H9 (cell line): ENCODE data around the gene ANGPT4. TPM values are rescaled to one million over a fixed set of nuclear protein-coding genes. Genes with fewer than 3 reads are reported as not detected.

Experiments
- DNase-seq: peaks from one replicate; pipeline ENCODE4 v3.0.0-alpha.2; 2017
- H2AFZ ChIP-seq: one replicate; pipeline ENCODE4 v1.6.1; 2013; ENCODE audit warnings: mild to moderate bottlenecking, low read length, control low read depth, moderate library complexity
- H2AK5ac ChIP-seq: 2 replicates; pipeline ENCODE4 v1.6.1; 2013; ENCODE audit warnings: low read length, control low read depth, mixed read lengths; ENCODE audit not compliant: insufficient read length
- H2BK120ac ChIP-seq: one replicate; pipeline ENCODE4 v1.6.1; 2013; ENCODE audit warnings: low read depth, mild to moderate bottlenecking, low read length, control low read depth, inconsistent platforms; ENCODE audit not compliant: poor library complexity, severe bottlenecking
- H2BK12ac ChIP-seq: 2 replicates; pipeline ENCODE4 v1.6.1; 2013; ENCODE audit warnings: low read length, control low read depth, mixed read lengths, low read depth; ENCODE audit not compliant: insufficient read length
- H2BK15ac ChIP-seq: 2 replicates; pipeline ENCODE4 v1.6.1; 2013; ENCODE audit warnings: low read depth, low read length, control low read depth
- H2BK20ac ChIP-seq: one replicate; pipeline ENCODE4 v1.6.1; 2013; ENCODE audit warnings: low read depth, mild to moderate bottlenecking, low read length, control low read depth, inconsistent platforms; ENCODE audit not compliant: poor library complexity, severe bottlenecking
- H2BK5ac ChIP-seq: 2 replicates; pipeline ENCODE4 v1.6.1; 2013; ENCODE audit warnings: low read length, control low read depth, mixed read lengths; ENCODE audit not compliant: insufficient read length
- H3K14ac ChIP-seq: 2 replicates; pipeline ENCODE4 v1.6.1; 2013; ENCODE audit warnings: low read length, control low read depth; ENCODE audit not compliant: insufficient read depth
- H3K18ac ChIP-seq: 2 replicates; pipeline ENCODE4 v1.6.1; 2013; ENCODE audit warnings: low read depth, mild to moderate bottlenecking, mixed read lengths, low read length, control low read depth; ENCODE audit not compliant: insufficient read length
- H3K23ac ChIP-seq: 2 replicates; pipeline ENCODE4 v1.6.1; 2013; ENCODE audit warnings: low read length, control low read depth, mixed read lengths, low read depth; ENCODE audit not compliant: insufficient read length
- H3K23me2 ChIP-seq: 2 replicates; pipeline ENCODE4 v1.6.1; 2013; ENCODE audit warnings: low read depth, mild to moderate bottlenecking, mixed read lengths, low read length, control low read depth; ENCODE audit not compliant: insufficient read length, poor library complexity, severe bottlenecking
- H3K27ac ChIP-seq: 2 replicates; pipeline ENCODE4 v1.5.1; 2013; ENCODE audit warnings: low read length, control low read depth, mixed read lengths, low read depth; ENCODE audit not compliant: insufficient read length
- H3K27me3 ChIP-seq: 2 replicates; pipeline ENCODE4 v1.6.1; 2013; ENCODE audit warnings: low read length, control low read depth, inconsistent platforms; ENCODE audit not compliant: insufficient read depth
- H3K4ac ChIP-seq: 2 replicates; pipeline ENCODE4 v1.6.1; 2013; ENCODE audit warnings: low read depth, mild to moderate bottlenecking, control low read depth, inconsistent platforms, low read length, moderate library complexity
- H3K4me1 ChIP-seq: 2 replicates; pipeline ENCODE4 v1.6.1; 2013; ENCODE audit warnings: low read length, control low read depth, inconsistent platforms; ENCODE audit not compliant: insufficient read depth
- H3K4me2 ChIP-seq: 2 replicates; pipeline ENCODE4 v1.6.1; 2013; ENCODE audit warnings: low read length, control low read depth, mixed read lengths; ENCODE audit not compliant: insufficient read length, insufficient read depth
- H3K56ac ChIP-seq: 2 replicates; pipeline ENCODE4 v1.6.1; 2013; ENCODE audit warnings: low read depth, mild to moderate bottlenecking, mixed read lengths, low read length, control low read depth; ENCODE audit not compliant: insufficient read length
- H3K79me1 ChIP-seq: 2 replicates; pipeline ENCODE4 v1.6.1; 2013; ENCODE audit warnings: low read depth, mild to moderate bottlenecking, moderate library complexity, low read length, control low read depth, inconsistent platforms; ENCODE audit not compliant: insufficient read depth, poor library complexity, severe bottlenecking
- H3K79me2 ChIP-seq: 2 replicates; pipeline ENCODE4 v1.6.1; 2013; ENCODE audit warnings: low read length, control low read depth, inconsistent platforms; ENCODE audit not compliant: insufficient read depth
- H3K9ac ChIP-seq: 2 replicates; pipeline ENCODE4 v1.6.1; 2013; ENCODE audit warnings: low read length, control low read depth, mixed read lengths; ENCODE audit not compliant: insufficient read length; ENCODE audit errors: extremely low read depth
- H3K9me3 ChIP-seq: one replicate; pipeline ENCODE4 v1.6.1; 2013; ENCODE audit warnings: low read depth, low read length, inconsistent platforms; ENCODE audit not compliant: control insufficient read depth
- H3T11ph ChIP-seq: one replicate; pipeline ENCODE4 v1.6.1; 2013; ENCODE audit warnings: mild to moderate bottlenecking, low read length, control low read depth, inconsistent platforms
- H4K20me1 ChIP-seq: one replicate; pipeline ENCODE4 v1.6.1; 2013; ENCODE audit not compliant: control insufficient read depth, insufficient read length, insufficient read depth
- H4K5ac ChIP-seq: 2 replicates; pipeline ENCODE4 v1.6.1; 2013; ENCODE audit warnings: low read depth, mild to moderate bottlenecking, mixed read lengths, low read length, control low read depth; ENCODE audit not compliant: insufficient read length
- H4K8ac ChIP-seq: replicated peaks from 2 replicates; pipeline ENCODE4 v1.6.1; 2013; ENCODE audit warnings: low read length, control low read depth, mixed read lengths, low read depth; ENCODE audit not compliant: insufficient read length
- H4K91ac ChIP-seq: 2 replicates; pipeline ENCODE4 v1.6.1; 2013; ENCODE audit warnings: low read depth, mild to moderate bottlenecking, moderate library complexity, mixed read lengths, low read length, control low read depth; ENCODE audit not compliant: insufficient read length
- H3K27ac Mint-ChIP-seq, 3 experiments: 2 replicates in 2 of 3; 3 replicates in 1 of 3; pipeline ENCODE4 v1.8.0; 2020 to 2021; ENCODE audit warnings: mixed read lengths in 3 of 3, mild to moderate bottlenecking in 1 of 3, moderate library complexity in 1 of 3
- H3K27me3 Mint-ChIP-seq: 2 replicates; pipeline ENCODE4 v1.8.0; 2021; ENCODE audit warnings: low read depth, mild to moderate bottlenecking, moderate library complexity, mixed read lengths
- H3K36me3 Mint-ChIP-seq, 3 experiments: 2 replicates in 2 of 3; 3 replicates in 1 of 3; pipeline ENCODE4 v1.8.0; 2020 to 2021; ENCODE audit warnings: low read depth in 3 of 3, mixed read lengths in 3 of 3; ENCODE audit not compliant: insufficient read depth in 1 of 3
- H3K4me1 Mint-ChIP-seq, 2 experiments: 2 replicates each; pipeline ENCODE4 v1.8.0; 2020; ENCODE audit warnings: mixed read lengths in 2 of 2
- H3K4me3 Mint-ChIP-seq, 2 experiments: 2 replicates in 1 of 2; 3 replicates in 1 of 2; pipeline ENCODE4 v1.8.0; 2020 to 2021; ENCODE audit warnings: mild to moderate bottlenecking in 2 of 2, mixed read lengths in 2 of 2, moderate library complexity in 1 of 2
- H3K9me3 Mint-ChIP-seq, 2 experiments: 2 replicates in 1 of 2; 3 replicates in 1 of 2; pipeline ENCODE4 v1.8.0; 2020; ENCODE audit warnings: mild to moderate bottlenecking in 2 of 2, mixed read lengths in 2 of 2, moderate library complexity in 1 of 2
- CTCF ChIP-seq: fragments of 200-600 bp; sonication (generic); conservative IDR thresholded peaks from 3 replicates; pipeline ENCODE4 v1.8.0; 2021; ENCODE audit warnings: antibody characterized with exemption, mild to moderate bottlenecking
- WGBS: extraction: QIAGEN DNeasy Blood & Tissue Kit; methylation state at CpG from one replicate; pipeline ENCODE4 v1.1.7; 2013; ENCODE audit warnings: missing lambda C conversion rate, low lambda C conversion rate, mixed read lengths; ENCODE audit not compliant: insufficient read length; ENCODE audit errors: extremely low coverage; 5-methylcytosine and 5-hydroxymethylcytosine counted together
- total RNA-seq: library from RNA; stranded (reverse); gene quantifications from 2 replicates; pipeline ENCODE4 v1.2.1, GENCODE V29; 2021

Gene ANGPT4
- total RNA-seq, 1 experiment from 2014 or later: 0.11 TPM

GRCh38 chr20:910132-910869 lies 5.8 kb downstream of the ANGPT4 start:
- H3K23ac ChIP-seq: no peak overlapping the region
- no peak for TF ChIP-seq CTCF
- H3T11ph ChIP-seq: no peak overlapping the region
- H3K27me3 ChIP-seq: no peaks in the 10 kb centered on the region
- Mint-ChIP-seq H3K36me3 (no peaks in the 10 kb centered on the region), H3K4me3 (no peak overlapping the region), H3K27ac (peak overlapping the region in 1 of 3 experiments; percentile 72; a peak in 1 of 7 replicates), H3K27me3 (peaks cover 10% of the 10 kb centered on the region), H3K4me1 (peaks cover 0 to 14% of the 10 kb centered on the region in 2 experiments; a peak in 3 of 4 replicates), H3K9me3 (no peaks in the 10 kb centered on the region)
- no peak overlapping the region for H4K8ac ChIP-seq
- no peaks in the 10 kb centered on the region for H3K4me1 ChIP-seq
- H3K4me2 ChIP-seq: no peak overlapping the region
- H3K9me3 ChIP-seq: no peaks in the 10 kb centered on the region
- no CpG with 5 or more reads among the region's 9 CpGs for WGBS
- no peak overlapping the region for H3K56ac ChIP-seq
- no peaks in the 10 kb centered on the region for H3K23me2 ChIP-seq
- H2BK20ac ChIP-seq: no peak overlapping the region
- no peak overlapping the region for H3K18ac ChIP-seq
- no peak overlapping the region for H2AK5ac ChIP-seq
- no peak overlapping the region for H2BK5ac ChIP-seq
- H2BK12ac ChIP-seq: no peak overlapping the region
- H3K4ac ChIP-seq: no peak overlapping the region
- no peak for DNase-seq
- H2AFZ ChIP-seq: no peak overlapping the region
- H2BK120ac ChIP-seq: no peak overlapping the region
- H3K79me2 ChIP-seq: no peaks in the 10 kb centered on the region
- H3K27ac ChIP-seq: no peak overlapping the region
- no peaks in the 10 kb centered on the region for H4K20me1 ChIP-seq
- H3K79me1 ChIP-seq: no peaks in the 10 kb centered on the region
- H4K91ac ChIP-seq: no peak overlapping the region
- no peak overlapping the region for H3K14ac ChIP-seq
- H4K5ac ChIP-seq: no peak overlapping the region
- H2BK15ac ChIP-seq: no peak overlapping the region
- no peak overlapping the region for H3K9ac ChIP-seq
